ENCODE data around the gene STEAP2. TPM values are rescaled to one million over a fixed set of nuclear protein-coding genes. Genes with fewer than 3 reads are reported as not detected.

STEAP2 gene
- total RNA-seq, 1 donor from 2014 or later, result 13.4 TPM

- intact Hi-C loops (cut with DNase I), result no loop called here
- no peak for ATAC-seq
- no peak for DNase-seq
These were observed 18.4 kb upstream of the STEAP2 start for GRCh38 chr7:90192876-90193750.

GRCh38 chr7:90194911-90195809, 16.4 kb upstream of the STEAP2 start:
- intact Hi-C loops (cut with DNase I), result no loop called here
- TF ChIP-seq CTCF (IDR thresholded peaks at IDR 0.05), result no peak
- Histone ChIP-seq H3K4me1 (no peaks in the 10 kb centered on the region), H3K36me3 (no peaks in the 10 kb centered on the region), H3K4me3 (no peak overlapping the region), H3K27ac (no peak overlapping the region), H3K27me3 (ENCODE audit: low read depth) (no peaks in the 10 kb centered on the region), H3K9me3 (no peaks in the 10 kb centered on the region)
- DNase-seq, result no peak
- ATAC-seq, result no peak

More at GRCh38 chr7:90192876-90193750, 18.4 kb upstream of the STEAP2 start:
- no peak for TF ChIP-seq CTCF (IDR thresholded peaks at IDR 0.05)
- H3K9me3 ChIP-seq, result no peaks in the 10 kb centered on the region
- no peaks in the 10 kb centered on the region for H3K36me3 ChIP-seq
- no peak overlapping the region for H3K4me3 ChIP-seq
- no peaks in the 10 kb centered on the region for H3K27me3 ChIP-seq (ENCODE audit: low read depth)
- H3K27ac ChIP-seq, result no peak overlapping the region
- no peaks in the 10 kb centered on the region for H3K4me1 ChIP-seq

- H3K36me3 ChIP-seq, result no peaks in the 10 kb centered on the region
- H3K27ac ChIP-seq, result no peak overlapping the region
- H3K27me3 ChIP-seq (ENCODE audit: low read depth), result no peaks in the 10 kb centered on the region
- no peak overlapping the region for H3K4me3 ChIP-seq
- DNase-seq, result no peak
- intact Hi-C loops (cut with DNase I), result no loop called here
- no peak for ATAC-seq
- no peaks in the 10 kb centered on the region for H3K9me3 ChIP-seq
- no peak for TF ChIP-seq CTCF (IDR thresholded peaks at IDR 0.05)
- H3K4me1 ChIP-seq, result no peaks in the 10 kb centered on the region
These were observed 9.9 kb upstream of the STEAP2 start for GRCh38 chr7:90201500-90202195.

- no peak for TF ChIP-seq CTCF (IDR thresholded peaks at IDR 0.05)
- Histone ChIP-seq H3K4me1 (peaks cover 7% of the 10 kb centered on the region), H3K9me3 (no peaks in the 10 kb centered on the region), H3K27ac (no peak overlapping the region), H3K4me3 (no peak overlapping the region), H3K36me3 (no peaks in the 10 kb centered on the region), H3K27me3 (ENCODE audit: low read depth) (peaks cover 11% of the 10 kb centered on the region)
- DNase-seq (no peak), ATAC-seq (no peak)
- intact Hi-C loops (cut with DNase I), result no loop called here
These were observed 3.6 kb upstream of the STEAP2 start for GRCh38 chr7:90207956-90208355.

- TF ChIP-seq CTCF (IDR thresholded peaks at IDR 0.05), result no peak
- Histone ChIP-seq H3K4me1 (peaks cover 7% of the 10 kb centered on the region), H3K27ac (peak overlapping the region; percentile 20), H3K9me3 (no peaks in the 10 kb centered on the region), H3K27me3 (ENCODE audit: low read depth) (peaks cover 11% of the 10 kb centered on the region), H3K4me3 (no peak overlapping the region), H3K36me3 (no peaks in the 10 kb centered on the region)
- intact Hi-C loops (cut with DNase I), result no loop called here
- ATAC-seq (no peak), DNase-seq (no peak)
These were observed 1.8 kb upstream of the STEAP2 start for GRCh38 chr7:90209776-90210175.

Measured in lower lobe of right lung (tissue), 2 donors.